Neural cell (in vitro differentiated cells): ENCODE results near the gene CENPP. TPM values are rescaled to one million over a fixed set of nuclear protein-coding genes. Genes with fewer than 3 reads are reported as not detected.

Experiments used
- H2AFZ ChIP-seq: fragments of 200-600, 300-800 bp; sonication (generic), shearing (Covaris generic); 2 replicates; pipeline ENCODE4 v1.6.0; 2014; ENCODE audit warnings: low read depth, mild to moderate bottlenecking, antibody characterized with exemption, low read length, moderate library complexity
- H3F3A ChIP-seq: fragments of 200-600 bp; shearing (Covaris generic); 2 replicates; pipeline ENCODE4 v1.6.1; 2016; ENCODE audit warnings: mild to moderate bottlenecking, moderate library complexity, mixed read lengths, antibody characterized with exemption, low read length; ENCODE audit not compliant: insufficient read depth, poor library complexity, severe bottlenecking
- H3K27ac ChIP-seq: fragments of 200-600, 300-800 bp; sonication (generic), shearing (Covaris generic); 2 replicates; pipeline ENCODE4 v1.5.1; 2014; ENCODE audit warnings: mild to moderate bottlenecking, low read length, moderate library complexity
- H3K27me3 ChIP-seq: fragments of 300-800, 200-600 bp; sonication (generic), shearing (Covaris generic); 2 replicates; pipeline ENCODE4 v1.6.0; 2014; ENCODE audit warnings: mild to moderate bottlenecking, low read depth, low read length, moderate library complexity; ENCODE audit not compliant: insufficient read depth
- H3K36me3 ChIP-seq: fragments of 300-800, 200-600 bp; sonication (generic), shearing (Covaris generic); 2 replicates; pipeline ENCODE4 v1.5.1; 2014; ENCODE audit warnings: mild to moderate bottlenecking, antibody characterized with exemption, low read length, moderate library complexity; ENCODE audit not compliant: insufficient read depth
- H3K4me2 ChIP-seq: fragments of 300-800, 200-600 bp; sonication (generic), shearing (Covaris generic); 2 replicates; pipeline ENCODE4 v1.6.0; 2014; ENCODE audit warnings: mild to moderate bottlenecking, low read length
- H3K4me3 ChIP-seq: fragments of 300-800, 200-600 bp; sonication (generic), shearing (Covaris generic); 2 replicates; pipeline ENCODE4 v1.5.1; 2014; ENCODE audit warnings: mild to moderate bottlenecking, low read length, moderate library complexity
- H3K79me2 ChIP-seq: fragments of 200-600 bp; shearing (Covaris generic); replicated peaks from 2 replicates; pipeline ENCODE4 v1.6.0; 2014; ENCODE audit warnings: mild to moderate bottlenecking, low read length, moderate library complexity; ENCODE audit not compliant: insufficient read depth
- H3K9ac ChIP-seq: fragments of 300-800, 200-600 bp; sonication (generic), shearing (Covaris generic); 2 replicates; pipeline ENCODE4 v1.6.1; 2016; ENCODE audit warnings: mild to moderate bottlenecking, low read length, mixed read lengths
- H3K9me2 ChIP-seq: fragments of 200-600 bp; shearing (Covaris generic); 2 replicates; pipeline ENCODE4 v1.6.1; 2016; ENCODE audit warnings: mild to moderate bottlenecking, low read length, mixed read lengths; ENCODE audit not compliant: insufficient read depth
- H3K9me3 ChIP-seq: fragments of 200-600, 300-800 bp; sonication (generic), shearing (Covaris generic); 2 replicates; pipeline ENCODE4 v1.6.1; 2016; ENCODE audit warnings: mild to moderate bottlenecking, mixed run types, low read length, moderate library complexity, mixed read lengths
- H4K20me1 ChIP-seq: fragments of 200-600 bp; shearing (Covaris generic); 2 replicates; pipeline ENCODE4 v1.6.1; 2016; ENCODE audit warnings: mild to moderate bottlenecking, mixed run types; ENCODE audit not compliant: insufficient read depth
- EP300 ChIP-seq: fragments of 450-650 bp; conservative IDR thresholded peaks from 2 replicates; pipeline ENCODE4 v1.6.1; 2014; ENCODE audit warnings: antibody characterized with exemption, mild to moderate bottlenecking, moderate library complexity; ENCODE audit not compliant: poor library complexity, severe bottlenecking
- EZH2 ChIP-seq: fragments of 200-600, 300-800 bp; shearing (Covaris generic), sonication (generic); IDR thresholded peaks from 2 replicates; pipeline ENCODE4 v1.6.1; 2014; ENCODE audit warnings: antibody characterized with exemption, low read length, borderline replicate concordance, mild to moderate bottlenecking; ENCODE audit not compliant: insufficient read depth, poor library complexity, severe bottlenecking
- MXI1 ChIP-seq: fragments of 450-650 bp; conservative IDR thresholded peaks from 2 replicates; pipeline ENCODE4 v1.6.1; 2014; ENCODE audit warnings: antibody characterized with exemption, mild to moderate bottlenecking; ENCODE audit not compliant: poor library complexity, severe bottlenecking
- POLR2AphosphoS5 ChIP-seq: IDR thresholded peaks from 2 replicates; pipeline ENCODE4 v1.6.1; 2012
- RAD21 ChIP-seq: fragments of 450-650 bp; conservative IDR thresholded peaks from 2 replicates; pipeline ENCODE4 v1.6.1; 2014; ENCODE audit warnings: antibody characterized with exemption, mild to moderate bottlenecking, moderate library complexity
- SMC3 ChIP-seq: fragments of 450-650 bp; conservative IDR thresholded peaks from 2 replicates; pipeline ENCODE4 v1.6.1; 2014; ENCODE audit warnings: antibody characterized with exemption, mild to moderate bottlenecking, moderate library complexity; ENCODE audit not compliant: poor library complexity
- TAF1 ChIP-seq: IDR thresholded peaks from 2 replicates; pipeline ENCODE4 v1.6.1; 2012; ENCODE audit warnings: low read depth
- polyA plus RNA-seq: library from polyadenylated mRNA; depleted of rRNA; stranded (reverse); fragments of >200 nt; gene quantifications from 2 replicates; pipeline ENCODE4 v1.2.3, GENCODE V29; 2014
- TF ChIP-seq, protein P1 (sequence below): IDR thresholded peaks from 2 replicates; pipeline ENCODE4 v1.6.1; 2012; ENCODE audit warnings: borderline replicate concordance
- TF ChIP-seq, protein P2 (sequence below): fragments of 450-650 bp; IDR thresholded peaks from 2 replicates; pipeline ENCODE4 v1.5.1; 2014; ENCODE audit warnings: antibody characterized with exemption, mild to moderate bottlenecking, moderate library complexity; ENCODE audit not compliant: poor library complexity, severe bottlenecking

CENPP gene
- polyA plus RNA-seq, 1 donor from 2014 or later: 5.0 TPM

DNA sequence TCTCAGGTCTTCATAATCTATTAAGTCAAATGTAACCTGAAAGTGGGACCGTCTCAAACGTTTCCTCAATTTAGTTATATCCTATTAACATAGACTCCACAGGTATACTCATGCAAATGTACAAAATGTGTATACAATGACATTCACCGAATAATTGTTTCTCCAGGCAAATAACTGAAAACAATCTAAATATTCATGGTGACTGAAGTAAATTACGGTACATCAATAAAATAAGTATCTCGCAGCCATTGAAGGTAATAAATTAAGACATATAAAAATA is 32.7 kb upstream of the CENPP start:
- Histone ChIP-seq H3K4me2 (peak overlapping the region; percentile 91), H3K27me3 (no peaks in the 10 kb centered on the region), H3K9me2 (no peaks in the 10 kb centered on the region), H3K36me3 (no peaks in the 10 kb centered on the region), H3K9ac (peak overlapping the region; percentile 67), H2AFZ (peak overlapping the region; percentile 75), H3K27ac (peak overlapping the region; percentile 52), H3K9me3 (no peaks in the 10 kb centered on the region), H3F3A (no peaks in the 10 kb centered on the region), H4K20me1 (no peaks in the 10 kb centered on the region), H3K4me3 (peak overlapping the region; percentile 80), H3K79me2 (peaks cover 34% of the 10 kb centered on the region)
- TF ChIP-seq, protein P1, sequence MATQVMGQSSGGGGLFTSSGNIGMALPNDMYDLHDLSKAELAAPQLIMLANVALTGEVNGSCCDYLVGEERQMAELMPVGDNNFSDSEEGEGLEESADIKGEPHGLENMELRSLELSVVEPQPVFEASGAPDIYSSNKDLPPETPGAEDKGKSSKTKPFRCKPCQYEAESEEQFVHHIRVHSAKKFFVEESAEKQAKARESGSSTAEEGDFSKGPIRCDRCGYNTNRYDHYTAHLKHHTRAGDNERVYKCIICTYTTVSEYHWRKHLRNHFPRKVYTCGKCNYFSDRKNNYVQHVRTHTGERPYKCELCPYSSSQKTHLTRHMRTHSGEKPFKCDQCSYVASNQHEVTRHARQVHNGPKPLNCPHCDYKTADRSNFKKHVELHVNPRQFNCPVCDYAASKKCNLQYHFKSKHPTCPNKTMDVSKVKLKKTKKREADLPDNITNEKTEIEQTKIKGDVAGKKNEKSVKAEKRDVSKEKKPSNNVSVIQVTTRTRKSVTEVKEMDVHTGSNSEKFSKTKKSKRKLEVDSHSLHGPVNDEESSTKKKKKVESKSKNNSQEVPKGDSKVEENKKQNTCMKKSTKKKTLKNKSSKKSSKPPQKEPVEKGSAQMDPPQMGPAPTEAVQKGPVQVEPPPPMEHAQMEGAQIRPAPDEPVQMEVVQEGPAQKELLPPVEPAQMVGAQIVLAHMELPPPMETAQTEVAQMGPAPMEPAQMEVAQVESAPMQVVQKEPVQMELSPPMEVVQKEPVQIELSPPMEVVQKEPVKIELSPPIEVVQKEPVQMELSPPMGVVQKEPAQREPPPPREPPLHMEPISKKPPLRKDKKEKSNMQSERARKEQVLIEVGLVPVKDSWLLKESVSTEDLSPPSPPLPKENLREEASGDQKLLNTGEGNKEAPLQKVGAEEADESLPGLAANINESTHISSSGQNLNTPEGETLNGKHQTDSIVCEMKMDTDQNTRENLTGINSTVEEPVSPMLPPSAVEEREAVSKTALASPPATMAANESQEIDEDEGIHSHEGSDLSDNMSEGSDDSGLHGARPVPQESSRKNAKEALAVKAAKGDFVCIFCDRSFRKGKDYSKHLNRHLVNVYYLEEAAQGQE: no peak
- TF ChIP-seq, protein P2, sequence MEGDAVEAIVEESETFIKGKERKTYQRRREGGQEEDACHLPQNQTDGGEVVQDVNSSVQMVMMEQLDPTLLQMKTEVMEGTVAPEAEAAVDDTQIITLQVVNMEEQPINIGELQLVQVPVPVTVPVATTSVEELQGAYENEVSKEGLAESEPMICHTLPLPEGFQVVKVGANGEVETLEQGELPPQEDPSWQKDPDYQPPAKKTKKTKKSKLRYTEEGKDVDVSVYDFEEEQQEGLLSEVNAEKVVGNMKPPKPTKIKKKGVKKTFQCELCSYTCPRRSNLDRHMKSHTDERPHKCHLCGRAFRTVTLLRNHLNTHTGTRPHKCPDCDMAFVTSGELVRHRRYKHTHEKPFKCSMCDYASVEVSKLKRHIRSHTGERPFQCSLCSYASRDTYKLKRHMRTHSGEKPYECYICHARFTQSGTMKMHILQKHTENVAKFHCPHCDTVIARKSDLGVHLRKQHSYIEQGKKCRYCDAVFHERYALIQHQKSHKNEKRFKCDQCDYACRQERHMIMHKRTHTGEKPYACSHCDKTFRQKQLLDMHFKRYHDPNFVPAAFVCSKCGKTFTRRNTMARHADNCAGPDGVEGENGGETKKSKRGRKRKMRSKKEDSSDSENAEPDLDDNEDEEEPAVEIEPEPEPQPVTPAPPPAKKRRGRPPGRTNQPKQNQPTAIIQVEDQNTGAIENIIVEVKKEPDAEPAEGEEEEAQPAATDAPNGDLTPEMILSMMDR: no peak
- TF ChIP-seq EP300: no peak
- no peak for TF ChIP-seq MXI1
- no peak for TF ChIP-seq POLR2AphosphoS5
- no peak for TF ChIP-seq EZH2

DNA sequence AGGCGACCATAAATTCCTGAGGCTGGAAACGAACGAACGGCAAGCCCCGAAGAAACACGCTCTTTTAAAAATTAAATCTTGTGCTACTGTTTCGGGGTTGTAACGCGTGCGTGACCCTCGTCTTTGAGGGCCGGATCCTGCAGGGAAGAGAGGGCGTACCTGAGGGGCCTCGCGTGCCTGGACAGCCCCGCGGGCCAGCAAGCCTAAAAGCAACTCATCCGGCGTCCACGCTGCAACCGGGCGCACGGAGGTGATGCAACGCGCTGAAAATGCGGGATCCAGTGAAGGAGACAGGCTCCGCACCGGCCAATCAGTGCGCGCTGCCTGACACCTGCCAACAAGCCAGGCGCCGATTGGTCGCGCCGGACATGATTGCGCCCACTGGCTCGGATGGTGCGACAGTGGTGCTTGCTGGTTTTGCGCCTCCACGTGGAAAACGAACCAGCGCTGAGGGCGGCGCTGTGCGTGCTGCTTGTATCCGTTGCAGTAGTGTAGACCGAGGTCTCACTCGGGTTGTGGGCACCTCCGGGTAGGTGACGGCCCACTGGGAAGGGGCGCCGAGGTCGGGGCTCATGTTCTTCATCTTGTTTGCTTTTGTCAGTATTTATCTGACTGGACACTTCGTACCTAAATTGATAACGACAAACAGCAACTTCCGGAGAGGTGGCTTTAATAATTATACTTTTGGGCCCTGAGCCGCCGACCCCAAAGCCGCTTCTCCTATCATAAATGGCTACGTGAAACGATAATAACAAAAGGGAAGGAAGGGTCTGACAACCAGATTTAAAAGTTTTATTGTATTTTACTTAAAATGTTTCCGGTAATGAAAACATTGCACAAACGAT is 32.1 kb upstream of the CENPP start, which contains the start of gene IARS1:
IARS1 (minus strand) TSS at position 246 of the 845 bp plus-strand sequence. CDS start 4,278 bp downstream, outside the sequence.
- H3K79me2 ChIP-seq: peaks cover 34% of the 10 kb centered on the region
- no peaks in the 10 kb centered on the region for H3K36me3 ChIP-seq
- H3F3A ChIP-seq: no peaks in the 10 kb centered on the region

More for the DNA sequence above, 32.1 kb upstream of the CENPP start, which contains the start of gene IARS1:
- TF ChIP-seq EZH2 (no peak), MXI1 (peak; percentile 100), RAD21 (peak; percentile 63), POLR2AphosphoS5 (peak; percentile 85), SMC3 (peak; percentile 79), EP300 (peak; percentile 60), TAF1 (no peak)
- TF ChIP-seq, protein P2: peak; percentile 73
- TF ChIP-seq, protein P1: peak; percentile 66
- Histone ChIP-seq H3K9me2 (no peaks in the 10 kb centered on the region), H3K4me2 (peak within 1 kb of the TSS; percentile 91), H3K4me3 (peak within 1 kb of the TSS; percentile 80), H3K27ac (peak within 1 kb of the TSS; percentile 52), H2AFZ (peak within 1 kb of the TSS; percentile 92), H3K27me3 (no peaks in the 10 kb centered on the region), H3K9me3 (no peaks in the 10 kb centered on the region), H4K20me1 (no peaks in the 10 kb centered on the region), H3K9ac (peak within 1 kb of the TSS; percentile 67)
